Smooth muscle cell (in vitro differentiated cells): ENCODE measurements around the gene NXPE4. TPM values are rescaled to one million over a fixed set of nuclear protein-coding genes. Genes with fewer than 3 reads are reported as not detected.
"Not testable (repeated sequence)": the region's sequence is repeated elsewhere in the genome, so short reads cannot be mapped to it uniquely, and the experiment has no call there.

ENCODE experiments used
- DNase-seq: peaks from one replicate; lab custom pipeline; 2025; ENCODE audit not compliant: unreplicated experiment; lab: John Stamatoyannopoulos, UW
- H2AFZ ChIP-seq: fragments of 200-600 bp; sonication (generic); 2 replicates; pipeline ENCODE4 v1.6.0; 2016; ENCODE audit warnings: antibody characterized with exemption, low read depth, mild to moderate bottlenecking
- H3F3A ChIP-seq: fragments of 200-600 bp; sonication (generic); 2 replicates; pipeline ENCODE4 v1.6.0; 2017; ENCODE audit warnings: antibody characterized with exemption, low read depth
- H3K27ac ChIP-seq: fragments of 200-600 bp; sonication (generic); 2 replicates; pipeline ENCODE4 v1.5.1; 2016; ENCODE audit warnings: low read depth, mild to moderate bottlenecking
- H3K27me3 ChIP-seq: fragments of 200-600 bp; sonication (generic); 2 replicates; pipeline ENCODE4 v1.6.1; 2016; ENCODE audit warnings: low read depth, mild to moderate bottlenecking
- H3K36me3 ChIP-seq: fragments of 200-600 bp; sonication (generic); 2 replicates; pipeline ENCODE4 v1.5.1; 2016; ENCODE audit warnings: low read depth
- H3K4me1 ChIP-seq: fragments of 200-600 bp; sonication (generic); 2 replicates; pipeline ENCODE4 v1.5.1; 2016; ENCODE audit warnings: low read depth
- H3K4me2 ChIP-seq: fragments of 200-600 bp; sonication (generic); 2 replicates; pipeline ENCODE4 v1.6.0; 2016; ENCODE audit warnings: mild to moderate bottlenecking
- H3K4me3 ChIP-seq: fragments of 200-600 bp; sonication (generic); 2 replicates; pipeline ENCODE4 v1.5.1; 2016; ENCODE audit warnings: mild to moderate bottlenecking
- H3K79me2 ChIP-seq: fragments of 200-600 bp; sonication (generic); 2 replicates; pipeline ENCODE4 v1.6.0; 2016; ENCODE audit warnings: low read depth, mild to moderate bottlenecking
- H3K9ac ChIP-seq: fragments of 200-600 bp; sonication (generic); 2 replicates; pipeline ENCODE4 v1.6.0; 2016; ENCODE audit warnings: low read depth
- H3K9me3 ChIP-seq: fragments of 200-600 bp; sonication (generic); replicated peaks from 2 replicates; pipeline ENCODE4 v1.5.1; 2016; ENCODE audit warnings: low read depth
- H4K20me1 ChIP-seq: fragments of 200-600 bp; sonication (generic); 2 replicates; pipeline ENCODE4 v1.6.0; 2016; ENCODE audit warnings: low read depth
- WGBS: methylation state at CpG from one replicate; pipeline ENCODE4 v1.1.7; 2016; ENCODE audit warnings: low lambda C conversion rate; 5-methylcytosine and 5-hydroxymethylcytosine counted together
- polyA plus RNA-seq: library from polyadenylated mRNA; unstranded; fragments of >200 nt; fragmentation: Nextera tagmentation; extraction: Ambion mirVana; gene quantifications from 2 replicates; pipeline ENCODE4 v1.2.1, GENCODE V29; 2016
- total RNA-seq: library from RNA; depleted of rRNA; stranded (reverse); fragments of >200 nt; gene quantifications from 2 replicates; pipeline ENCODE4 v1.2.3, GENCODE V29; 2014
- TF ChIP-seq, protein P1 (sequence below): fragments of 200-600 bp; sonication (generic); IDR thresholded peaks from 2 replicates; pipeline ENCODE4 v1.5.1; 2017; ENCODE audit warnings: borderline replicate concordance, mild to moderate bottlenecking, antibody characterized with exemption; ENCODE audit not compliant: insufficient read depth, poor library complexity, severe bottlenecking

Gene NXPE4
- not detected in 2 replicates for total RNA-seq
- 0.28 TPM in 1 of 2 replicates, not detected in the other for polyA plus RNA-seq

DNA sequence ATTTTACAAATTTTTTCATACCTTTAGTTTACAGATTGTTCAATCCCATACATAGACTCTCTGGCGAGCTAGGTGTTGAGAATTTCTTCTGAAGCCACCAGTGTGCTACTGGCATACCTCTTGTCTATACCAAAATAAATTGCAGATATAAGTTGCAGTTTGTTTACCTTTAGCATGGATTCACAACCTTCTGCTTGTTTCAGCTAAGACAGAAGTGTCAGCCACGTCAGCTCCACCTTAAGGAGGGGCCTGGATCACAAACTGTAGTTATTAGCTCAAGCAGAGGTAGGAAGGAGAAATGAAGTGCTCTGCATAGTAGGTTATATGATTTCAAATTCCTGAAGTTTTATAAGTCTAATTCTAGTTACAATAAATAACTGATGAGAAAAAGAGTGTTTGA lies at the start of gene NXPE4:
NXPE4 (minus strand) TSS at position 216 of the 400 bp plus-strand sequence. CDS start 1,027 bp downstream, outside the sequence.
- 85% methylated on average over 2 of the region's 2 CpGs for WGBS

DNA sequence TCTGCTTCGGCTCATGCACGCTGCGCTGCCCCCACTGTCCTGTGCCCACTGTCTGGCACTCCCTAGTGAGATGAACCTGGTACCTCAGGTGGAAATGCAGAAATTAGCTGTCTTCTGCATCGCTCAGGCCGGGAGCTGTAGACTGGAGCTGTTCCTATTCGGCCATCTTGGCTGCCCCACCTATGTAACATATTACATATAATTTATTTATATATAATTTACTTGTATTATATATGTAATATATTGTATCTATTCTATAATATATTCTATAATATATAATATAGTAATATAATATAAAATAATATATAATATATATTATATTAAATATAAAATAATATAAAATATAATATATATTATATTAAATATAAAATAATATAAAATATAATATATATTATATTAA lies 43.9 kb upstream of the NXPE4 start:
- DNase-seq, H3K9ac ChIP-seq, H3K79me2 ChIP-seq, H3K36me3 ChIP-seq, H3K9me3 ChIP-seq, H4K20me1 ChIP-seq, H3K4me1 ChIP-seq, H2AFZ ChIP-seq, H3K27me3 ChIP-seq, H3K27ac ChIP-seq, H3K4me3 ChIP-seq, H3K4me2 ChIP-seq, H3F3A ChIP-seq: not testable (repeated sequence)
- WGBS, result 95% methylated on average over 6 of the region's 6 CpGs

More for the DNA sequence above, at the start of gene NXPE4:
- H3K27ac ChIP-seq, result no peak within 1 kb of the TSS
- no peaks in the 10 kb centered on the region for H4K20me1 ChIP-seq
- no peak within 1 kb of the TSS for H2AFZ ChIP-seq
- no peaks in the 10 kb centered on the region for H3K27me3 ChIP-seq
- H3K79me2 ChIP-seq, result no peaks in the 10 kb centered on the region
- H3K4me1 ChIP-seq, result no peaks in the 10 kb centered on the region
- TF ChIP-seq, protein P1, sequence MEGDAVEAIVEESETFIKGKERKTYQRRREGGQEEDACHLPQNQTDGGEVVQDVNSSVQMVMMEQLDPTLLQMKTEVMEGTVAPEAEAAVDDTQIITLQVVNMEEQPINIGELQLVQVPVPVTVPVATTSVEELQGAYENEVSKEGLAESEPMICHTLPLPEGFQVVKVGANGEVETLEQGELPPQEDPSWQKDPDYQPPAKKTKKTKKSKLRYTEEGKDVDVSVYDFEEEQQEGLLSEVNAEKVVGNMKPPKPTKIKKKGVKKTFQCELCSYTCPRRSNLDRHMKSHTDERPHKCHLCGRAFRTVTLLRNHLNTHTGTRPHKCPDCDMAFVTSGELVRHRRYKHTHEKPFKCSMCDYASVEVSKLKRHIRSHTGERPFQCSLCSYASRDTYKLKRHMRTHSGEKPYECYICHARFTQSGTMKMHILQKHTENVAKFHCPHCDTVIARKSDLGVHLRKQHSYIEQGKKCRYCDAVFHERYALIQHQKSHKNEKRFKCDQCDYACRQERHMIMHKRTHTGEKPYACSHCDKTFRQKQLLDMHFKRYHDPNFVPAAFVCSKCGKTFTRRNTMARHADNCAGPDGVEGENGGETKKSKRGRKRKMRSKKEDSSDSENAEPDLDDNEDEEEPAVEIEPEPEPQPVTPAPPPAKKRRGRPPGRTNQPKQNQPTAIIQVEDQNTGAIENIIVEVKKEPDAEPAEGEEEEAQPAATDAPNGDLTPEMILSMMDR, result no peak
- H3K36me3 ChIP-seq, result no peaks in the 10 kb centered on the region
- H3K9me3 ChIP-seq, result no peaks in the 10 kb centered on the region
- H3K9ac ChIP-seq, result no peak within 1 kb of the TSS
- H3K4me3 ChIP-seq, result no peak within 1 kb of the TSS
- DNase-seq, result no peak
- H3K4me2 ChIP-seq, result no peak within 1 kb of the TSS
- H3F3A ChIP-seq, result no peaks in the 10 kb centered on the region

DNA sequence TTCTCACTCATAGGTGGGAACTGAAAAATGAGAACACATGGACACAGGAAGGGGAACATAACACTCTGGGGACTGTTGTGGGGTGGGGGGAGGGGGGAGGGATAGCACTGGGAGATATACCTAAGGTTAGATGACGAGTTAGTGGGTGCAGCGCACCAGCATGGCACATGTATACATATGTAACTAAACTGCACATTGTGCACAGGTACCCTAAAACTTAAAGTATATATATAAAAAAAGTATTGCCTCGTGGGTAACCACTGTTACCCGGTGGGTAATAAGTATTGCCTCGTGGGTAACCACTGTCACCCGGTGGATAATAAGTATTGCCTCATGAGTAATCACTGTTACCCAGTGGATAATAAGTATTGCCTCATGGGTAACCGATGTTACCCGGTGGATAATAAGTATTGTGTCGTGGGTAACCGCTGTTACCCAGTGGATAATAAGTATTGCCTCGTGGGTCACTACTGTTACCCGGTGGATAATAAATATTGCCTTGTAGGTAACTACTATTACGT lies 35.9 kb upstream of the NXPE4 start:
- H3K9ac ChIP-seq, H4K20me1 ChIP-seq, H3K4me1 ChIP-seq, H3K36me3 ChIP-seq, H3K9me3 ChIP-seq, H3K4me3 ChIP-seq, H3K27ac ChIP-seq, H3K79me2 ChIP-seq, H3K4me2 ChIP-seq, DNase-seq, H2AFZ ChIP-seq, H3F3A ChIP-seq, H3K27me3 ChIP-seq: not testable (repeated sequence)
- WGBS, result 97% methylated on average over 13 of the region's 13 CpGs

DNA sequence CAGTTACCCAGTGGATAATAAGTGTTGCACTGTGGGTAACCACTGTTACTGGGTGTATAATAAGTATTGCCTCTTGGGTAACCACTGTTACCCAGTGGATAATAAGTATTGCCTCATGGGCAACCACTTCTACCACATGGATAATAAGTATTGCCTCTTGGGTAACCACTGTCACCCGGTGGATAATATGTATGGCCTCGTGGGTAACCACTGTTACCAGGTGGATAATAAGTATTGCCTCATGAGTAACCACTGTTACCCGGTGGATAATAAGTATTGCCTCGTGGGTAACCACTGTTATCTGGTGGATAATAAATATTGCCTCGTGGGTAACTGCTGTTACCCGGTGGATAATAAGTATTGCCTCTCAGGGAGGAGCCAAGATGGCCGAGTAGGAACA lies 29.7 kb upstream of the NXPE4 start:
- H3K9me3 ChIP-seq, result no peaks in the 10 kb centered on the region
- H3K27me3 ChIP-seq, result no peaks in the 10 kb centered on the region
- no peaks in the 10 kb centered on the region for H3K79me2 ChIP-seq
- DNase-seq, result no peak
- H3K4me2 ChIP-seq, result no peak overlapping the region
- H3K9ac ChIP-seq, result no peak overlapping the region
- no peaks in the 10 kb centered on the region for H3K36me3 ChIP-seq
- H3K4me1 ChIP-seq, result no peaks in the 10 kb centered on the region
- TF ChIP-seq, protein P1, result no peak
- H2AFZ ChIP-seq, result no peak overlapping the region
- WGBS, result 90% methylated on average over 7 of the region's 7 CpGs
- no peaks in the 10 kb centered on the region for H3F3A ChIP-seq
- no peaks in the 10 kb centered on the region for H4K20me1 ChIP-seq
- H3K27ac ChIP-seq, result no peak overlapping the region
- H3K4me3 ChIP-seq, result no peak overlapping the region
